GM06990 (cell line): ENCODE results near the gene TARS1.

Experiments used
- DNase-seq: peaks from one replicate; pipeline ENCODE4 v3.0.0-alpha.2; 2011; ENCODE audit not compliant: insufficient read length; ENCODE audit errors: extremely low read depth
- H3K27me3 ChIP-seq: replicated peaks from 2 replicates; pipeline ENCODE4 v1.6.0; 2011; ENCODE audit warnings: low read length; ENCODE audit not compliant: control insufficient read depth, insufficient read depth
- H3K36me3 ChIP-seq: 2 replicates; pipeline ENCODE4 v1.5.1; 2011; ENCODE audit warnings: low read length; ENCODE audit not compliant: control insufficient read depth, insufficient read depth
- H3K4me3 ChIP-seq: replicated peaks from 2 replicates; pipeline ENCODE4 v1.5.1; 2011; ENCODE audit warnings: low read depth, mild to moderate bottlenecking, control low read depth, low read length
- TF ChIP-seq, protein P1 (sequence below): IDR thresholded peaks from 2 replicates; pipeline ENCODE4 v1.5.1; 2011; ENCODE audit warnings: low read length, control low read depth, mild to moderate bottlenecking, inconsistent platforms; ENCODE audit not compliant: insufficient read depth, poor library complexity, severe bottlenecking

TARS1 gene

DNA sequence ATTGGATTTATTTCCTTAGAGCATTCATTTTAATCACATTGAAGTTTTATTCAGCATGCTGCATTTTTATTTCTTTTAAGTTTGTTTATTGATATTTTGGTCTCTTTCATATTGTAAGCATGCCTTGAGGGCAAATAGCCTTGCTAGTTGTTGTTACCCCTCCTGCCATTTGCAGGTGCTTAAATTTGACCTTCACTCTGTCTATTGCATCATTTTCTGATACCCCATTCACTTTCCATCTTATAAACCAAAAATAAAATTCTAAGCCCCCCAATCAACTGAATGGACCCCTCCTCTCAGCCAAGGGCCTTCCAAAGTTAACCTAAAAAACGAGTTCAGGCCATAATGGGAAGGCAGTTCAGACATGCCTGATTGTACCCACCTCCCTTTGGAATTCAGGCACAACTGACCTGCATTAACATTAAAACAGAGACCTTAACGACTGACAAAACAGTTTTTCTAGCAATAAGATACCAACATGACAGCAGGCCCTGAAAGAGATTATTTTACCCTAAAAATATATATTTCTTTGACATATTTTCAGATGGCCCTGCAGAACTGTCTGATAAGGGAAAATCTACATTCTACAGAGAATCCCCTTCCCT, 32.1 kb downstream of the TARS1 start:
- H3K4me3 ChIP-seq = no peak overlapping the region
- no peaks in the 10 kb centered on the region for H3K27me3 ChIP-seq
- peaks cover 21% of the 10 kb centered on the region for H3K36me3 ChIP-seq
- DNase-seq = no peak
- TF ChIP-seq, protein P1, sequence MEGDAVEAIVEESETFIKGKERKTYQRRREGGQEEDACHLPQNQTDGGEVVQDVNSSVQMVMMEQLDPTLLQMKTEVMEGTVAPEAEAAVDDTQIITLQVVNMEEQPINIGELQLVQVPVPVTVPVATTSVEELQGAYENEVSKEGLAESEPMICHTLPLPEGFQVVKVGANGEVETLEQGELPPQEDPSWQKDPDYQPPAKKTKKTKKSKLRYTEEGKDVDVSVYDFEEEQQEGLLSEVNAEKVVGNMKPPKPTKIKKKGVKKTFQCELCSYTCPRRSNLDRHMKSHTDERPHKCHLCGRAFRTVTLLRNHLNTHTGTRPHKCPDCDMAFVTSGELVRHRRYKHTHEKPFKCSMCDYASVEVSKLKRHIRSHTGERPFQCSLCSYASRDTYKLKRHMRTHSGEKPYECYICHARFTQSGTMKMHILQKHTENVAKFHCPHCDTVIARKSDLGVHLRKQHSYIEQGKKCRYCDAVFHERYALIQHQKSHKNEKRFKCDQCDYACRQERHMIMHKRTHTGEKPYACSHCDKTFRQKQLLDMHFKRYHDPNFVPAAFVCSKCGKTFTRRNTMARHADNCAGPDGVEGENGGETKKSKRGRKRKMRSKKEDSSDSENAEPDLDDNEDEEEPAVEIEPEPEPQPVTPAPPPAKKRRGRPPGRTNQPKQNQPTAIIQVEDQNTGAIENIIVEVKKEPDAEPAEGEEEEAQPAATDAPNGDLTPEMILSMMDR = no peak

DNA sequence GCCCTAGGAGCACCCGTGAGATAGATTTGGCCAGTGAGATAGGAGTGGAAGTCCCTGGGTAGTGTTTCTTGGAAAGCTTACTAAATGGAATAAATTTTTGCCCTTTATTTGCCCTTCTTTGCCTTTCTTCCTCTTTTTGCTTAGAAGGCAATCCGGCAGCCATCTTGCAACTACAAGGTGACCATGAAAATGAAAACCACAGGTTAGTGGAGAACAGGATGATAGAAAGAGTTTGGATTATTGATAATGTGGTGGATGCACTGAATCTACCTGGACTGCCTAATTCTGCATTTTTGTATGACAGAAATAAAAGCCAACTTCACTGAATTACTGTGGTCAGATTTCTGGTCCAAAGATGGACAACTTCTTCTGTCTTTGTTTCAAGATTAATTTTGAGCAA, 33.2 kb downstream of the TARS1 start:
- Histone ChIP-seq H3K36me3 (peaks cover 15% of the 10 kb centered on the region), H3K4me3 (no peak overlapping the region), H3K27me3 (no peaks in the 10 kb centered on the region)
- TF ChIP-seq, protein P1 = no peak
- DNase-seq = no peak

DNA sequence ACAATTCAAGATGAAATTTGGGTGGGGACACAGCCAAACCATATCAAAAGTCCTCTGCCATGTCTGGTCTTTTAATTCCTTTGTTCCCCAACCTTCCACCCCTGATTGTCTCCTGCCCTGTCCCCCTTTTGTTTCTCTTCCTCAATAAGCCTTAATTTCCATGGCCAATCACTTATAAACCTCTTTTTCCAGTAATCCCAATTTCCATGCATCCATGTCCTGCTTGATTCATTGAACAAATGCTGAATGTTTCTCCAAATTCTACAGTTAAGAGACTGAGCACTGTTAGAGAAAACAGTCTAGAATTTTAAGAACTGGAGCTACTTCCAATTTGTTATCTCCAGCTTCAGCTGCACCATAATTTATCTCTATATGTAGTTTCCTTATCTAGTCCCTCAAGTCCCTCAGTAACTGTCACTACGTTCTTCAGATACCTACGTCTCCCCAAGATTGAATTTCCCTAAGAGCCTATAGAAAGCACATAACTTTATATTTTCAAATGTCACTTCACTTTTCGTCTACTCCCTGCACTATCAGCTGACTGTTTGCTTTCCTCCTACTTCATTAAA, 34.2 kb downstream of the TARS1 start:
- H3K27me3 ChIP-seq = no peaks in the 10 kb centered on the region
- no peak overlapping the region for H3K4me3 ChIP-seq
- peaks cover 11% of the 10 kb centered on the region for H3K36me3 ChIP-seq
- no peak for DNase-seq
- TF ChIP-seq, protein P1 = no peak

DNA sequence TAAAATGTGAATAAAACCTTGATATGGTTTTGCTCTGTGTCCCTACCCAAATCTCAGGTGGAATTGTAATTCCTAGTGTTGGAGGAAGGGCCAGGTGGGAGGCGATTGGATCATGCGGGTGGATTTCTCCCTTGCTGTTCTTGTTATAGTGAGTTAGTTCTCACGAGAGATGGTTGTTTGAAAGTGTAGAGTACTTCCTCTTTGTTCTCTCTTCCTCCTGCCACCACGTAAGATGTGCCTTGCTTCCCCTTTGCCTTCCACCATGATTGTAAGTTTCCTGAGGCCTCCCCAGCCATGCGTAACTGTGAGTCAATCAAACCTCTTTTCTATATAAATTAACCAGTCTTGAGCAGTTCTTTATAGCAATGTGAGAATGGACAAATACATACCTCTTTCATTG, 34.9 kb downstream of the TARS1 start:
- TF ChIP-seq, protein P1 = no peak
- Histone ChIP-seq H3K4me3 (no peak overlapping the region), H3K36me3 (peaks cover 6% of the 10 kb centered on the region), H3K27me3 (no peaks in the 10 kb centered on the region)
- DNase-seq = no peak

DNA sequence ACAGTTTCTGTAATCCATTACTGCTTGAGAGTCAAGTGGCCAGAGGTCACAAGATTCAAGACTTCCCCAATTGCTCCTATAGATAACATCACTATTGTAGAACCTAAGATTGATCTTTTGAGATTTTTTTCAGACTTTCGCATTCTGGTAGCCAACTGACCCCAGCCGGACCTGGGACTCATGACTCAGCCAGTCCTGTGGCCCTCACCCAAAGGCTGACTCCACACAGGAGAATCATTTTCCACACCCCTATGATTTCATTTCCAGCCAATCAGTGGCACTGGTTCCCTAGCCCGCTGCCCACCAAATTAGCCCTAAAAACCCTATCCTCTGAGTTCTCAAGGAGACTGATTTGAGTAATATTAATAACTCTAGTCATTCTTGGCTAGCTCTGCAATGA, 36.2 kb downstream of the TARS1 start:
- no peaks in the 10 kb centered on the region for H3K27me3 ChIP-seq
- H3K36me3 ChIP-seq = peaks cover 5% of the 10 kb centered on the region
- TF ChIP-seq, protein P1 = no peak
- DNase-seq = no peak
- no peak overlapping the region for H3K4me3 ChIP-seq
